ENCODE data around the gene ZAR1.
"Not testable (repeated sequence)": the region's sequence is repeated elsewhere in the genome, so short reads cannot be mapped to it uniquely, and the experiment has no call there.

Gene ZAR1, protein sequence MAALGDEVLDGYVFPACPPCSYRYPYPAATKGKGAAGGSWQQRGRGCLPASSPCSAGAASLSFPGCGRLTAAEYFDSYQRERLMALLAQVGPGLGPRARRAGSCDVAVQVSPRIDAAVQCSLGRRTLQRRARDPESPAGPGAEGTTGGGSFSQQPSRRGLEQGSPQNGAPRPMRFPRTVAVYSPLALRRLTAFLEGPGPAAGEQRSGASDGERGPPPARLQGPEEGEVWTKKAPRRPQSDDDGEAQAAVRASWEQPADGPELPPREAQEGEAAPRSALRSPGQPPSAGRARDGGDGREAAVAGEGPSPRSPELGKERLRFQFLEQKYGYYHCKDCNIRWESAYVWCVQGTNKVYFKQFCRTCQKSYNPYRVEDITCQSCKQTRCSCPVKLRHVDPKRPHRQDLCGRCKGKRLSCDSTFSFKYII

DNA sequence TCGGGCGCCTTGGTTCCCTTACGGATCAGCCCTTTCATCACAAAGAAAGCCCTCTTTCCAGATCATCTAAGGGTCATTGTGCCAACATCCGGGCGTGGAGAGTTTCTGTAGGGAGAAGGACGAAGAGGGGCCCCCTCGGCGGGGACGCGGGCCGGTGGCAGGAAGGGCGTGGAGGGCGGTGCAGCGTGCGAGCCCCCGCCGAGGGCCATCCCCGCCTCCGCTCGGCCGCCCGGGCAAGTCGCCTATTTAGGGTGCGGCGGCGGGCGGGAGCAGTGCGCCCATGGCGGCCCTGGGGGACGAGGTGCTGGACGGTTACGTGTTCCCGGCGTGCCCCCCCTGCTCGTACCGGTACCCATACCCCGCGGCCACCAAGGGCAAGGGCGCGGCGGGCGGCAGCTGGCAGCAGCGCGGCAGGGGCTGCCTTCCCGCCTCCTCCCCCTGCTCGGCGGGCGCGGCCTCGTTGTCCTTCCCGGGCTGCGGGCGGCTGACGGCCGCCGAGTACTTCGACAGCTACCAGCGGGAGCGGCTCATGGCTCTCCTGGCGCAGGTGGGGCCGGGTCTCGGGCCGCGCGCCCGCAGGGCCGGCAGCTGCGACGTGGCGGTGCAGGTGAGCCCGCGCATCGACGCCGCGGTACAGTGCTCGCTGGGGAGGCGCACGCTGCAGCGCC is at the start of gene ZAR1:
Gene ZAR1 (plus strand): TSS at position 241 of the 668 bp plus-strand sequence. CDS start 40 bp downstream, at position 281.
- no peak for DNase-seq (ENCODE audit: low read depth in 2 of 2)

DNA sequence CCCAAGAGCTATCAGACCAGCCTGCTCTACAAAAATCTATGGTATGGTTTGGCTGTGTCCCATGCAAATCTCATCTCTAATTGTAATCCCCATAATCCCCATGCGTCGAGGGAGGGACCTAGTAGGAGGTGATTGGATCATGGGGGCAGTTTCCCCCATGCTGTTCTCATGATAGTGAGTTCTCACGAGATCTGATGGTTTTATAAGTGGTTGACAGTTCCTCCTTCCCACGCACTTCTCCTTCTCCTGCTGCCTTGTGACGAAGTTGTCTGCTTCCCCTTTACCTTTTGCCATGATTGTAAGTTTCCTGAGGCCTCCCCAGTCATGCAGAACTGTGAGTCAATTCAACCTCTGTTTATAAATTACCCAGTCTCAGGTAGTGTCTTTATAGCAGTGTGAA is 49.1 kb upstream of the ZAR1 start:
- not testable (repeated sequence) for DNase-seq (ENCODE audit: low read depth in 2 of 2)

DNA sequence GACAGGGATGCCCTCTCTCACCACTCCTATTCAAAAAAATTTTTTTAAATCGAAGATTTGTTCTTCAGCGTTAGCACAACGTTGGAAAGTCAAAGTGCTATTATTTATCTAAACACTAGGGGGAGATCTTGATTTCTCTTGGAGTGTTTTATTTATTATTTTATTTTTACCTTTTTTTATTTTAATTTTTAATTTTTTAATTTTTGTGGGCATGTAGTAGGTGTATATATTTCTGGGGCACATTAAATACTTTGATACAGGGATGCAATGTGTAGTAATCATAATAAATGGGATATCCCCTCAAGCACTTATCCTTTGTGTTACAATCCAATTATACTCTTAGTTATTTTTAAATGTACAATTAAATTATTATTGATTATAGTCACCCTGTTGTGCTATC is 44.3 kb upstream of the ZAR1 start:
- no peak for DNase-seq (ENCODE audit: low read depth in 2 of 2)

DNA sequence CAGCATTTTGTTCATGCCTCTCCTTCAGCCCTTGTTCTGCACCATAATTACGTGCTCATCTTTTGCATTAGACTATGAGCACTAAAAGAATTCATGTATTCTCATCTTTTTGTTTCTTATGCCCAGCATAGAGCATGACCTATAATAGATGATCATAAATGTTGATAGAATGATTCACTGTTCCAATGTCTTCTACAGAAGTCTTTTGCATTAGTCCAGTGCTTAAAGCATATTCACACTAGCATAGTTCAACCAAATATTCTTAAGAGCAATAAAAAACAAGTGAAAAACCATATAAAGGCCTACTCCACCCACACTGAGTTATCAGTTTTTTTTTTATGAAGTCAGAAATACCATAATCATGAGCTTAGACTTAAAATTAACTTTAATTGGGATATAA is 43.4 kb upstream of the ZAR1 start:
- DNase-seq (ENCODE audit: low read depth in 2 of 2) = no peak

DNA sequence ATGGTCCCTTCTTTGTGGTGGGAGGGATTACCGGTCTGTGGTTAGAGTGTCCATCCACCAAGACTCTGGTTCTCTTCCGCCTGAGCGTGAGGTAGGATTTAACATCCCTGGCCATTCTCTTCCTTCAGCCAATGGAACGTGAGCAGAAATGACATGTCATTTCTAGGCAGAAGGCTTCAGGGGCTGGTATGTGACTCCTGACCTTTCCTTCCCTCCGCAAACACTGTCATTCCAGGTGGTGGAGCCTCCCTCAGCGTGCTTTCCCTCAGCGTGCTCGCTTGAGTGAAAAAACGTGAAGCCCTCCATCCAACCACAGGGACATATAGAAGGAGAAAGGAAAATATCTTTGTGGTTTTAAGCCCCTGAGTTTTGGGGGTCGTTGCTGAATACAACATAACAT is 40.9 kb upstream of the ZAR1 start:
- DNase-seq (ENCODE audit: low read depth in 2 of 2) = no peak

DNA sequence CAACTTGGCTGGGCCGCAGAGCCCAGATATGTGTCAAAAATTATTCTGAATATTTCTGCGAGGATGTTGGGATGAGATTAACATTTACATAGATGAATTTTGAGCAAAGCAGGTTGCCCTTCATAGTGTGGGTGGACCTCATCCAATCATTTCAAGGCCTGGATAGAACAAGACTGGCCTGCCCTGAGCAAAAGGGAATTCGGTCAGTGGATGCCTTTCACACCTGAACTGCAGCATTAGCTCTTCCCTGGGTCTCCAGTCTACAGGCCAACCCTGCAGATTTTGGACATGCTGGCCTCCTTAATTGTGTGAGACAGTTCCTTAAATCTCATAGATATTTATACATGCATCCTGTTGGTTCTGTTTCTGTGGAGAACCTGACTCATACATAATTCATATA is 39.3 kb upstream of the ZAR1 start:
- no peak for DNase-seq (ENCODE audit: low read depth in 2 of 2)

DNA sequence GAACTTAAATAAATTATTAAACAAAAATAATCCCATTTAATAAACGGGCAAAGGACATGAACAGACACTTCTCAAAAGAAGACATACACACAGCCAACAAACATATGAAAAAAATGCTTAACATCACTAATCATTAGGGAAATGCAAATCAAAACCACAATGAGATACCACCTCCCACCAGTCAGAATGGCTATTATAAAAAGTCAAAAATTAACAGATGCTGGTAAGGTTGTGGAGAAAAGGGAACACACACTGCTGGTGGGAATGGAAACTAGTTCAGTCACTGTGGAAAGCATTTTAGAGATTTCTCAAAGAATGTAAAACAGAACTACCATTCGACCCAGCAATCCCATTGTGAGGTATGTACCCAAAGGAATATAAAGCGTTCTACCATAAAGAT is 38.4 kb upstream of the ZAR1 start:
- not testable (repeated sequence) for DNase-seq (ENCODE audit: low read depth in 2 of 2)

DNA sequence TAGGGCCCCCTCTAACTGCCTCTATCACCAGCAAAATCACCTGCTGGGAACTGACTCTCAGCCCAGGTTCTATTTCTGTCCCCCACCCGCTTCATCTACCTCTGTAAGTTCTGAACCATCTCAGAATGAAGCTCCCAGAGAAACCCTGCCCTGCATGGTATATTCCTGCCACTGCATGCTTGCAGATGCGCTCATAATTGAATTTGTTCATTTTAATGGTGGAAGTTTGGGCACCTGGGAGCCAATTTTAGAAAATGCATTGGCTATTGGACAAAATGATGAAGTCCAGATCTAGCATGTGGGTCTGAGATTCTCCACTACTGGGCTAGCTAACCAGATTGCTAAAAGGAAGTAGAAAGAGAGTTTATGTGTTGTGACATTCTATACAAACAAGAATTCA is 35.5 kb upstream of the ZAR1 start:
- DNase-seq (ENCODE audit: low read depth in 2 of 2) = no peak

DNA sequence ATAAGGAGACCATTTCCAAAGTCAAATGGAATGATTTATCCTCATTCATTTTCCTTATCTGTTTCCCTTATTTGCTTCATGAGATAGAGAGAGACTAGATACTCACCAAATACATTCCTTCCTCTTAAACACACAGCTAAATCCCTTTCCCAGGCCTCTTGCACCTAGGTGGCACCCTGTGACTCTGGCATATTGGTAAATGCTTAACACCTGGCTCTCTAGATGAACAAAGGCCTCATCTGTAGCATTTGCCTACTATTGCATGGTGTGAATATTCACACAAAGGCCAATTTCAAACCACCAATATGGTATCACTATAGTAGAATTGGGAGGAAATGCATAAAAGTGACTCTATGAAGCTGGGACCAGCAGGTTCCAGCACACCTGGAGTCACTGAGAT is 29.1 kb upstream of the ZAR1 start:
- no peak for DNase-seq (ENCODE audit: low read depth in 2 of 2)

DNA sequence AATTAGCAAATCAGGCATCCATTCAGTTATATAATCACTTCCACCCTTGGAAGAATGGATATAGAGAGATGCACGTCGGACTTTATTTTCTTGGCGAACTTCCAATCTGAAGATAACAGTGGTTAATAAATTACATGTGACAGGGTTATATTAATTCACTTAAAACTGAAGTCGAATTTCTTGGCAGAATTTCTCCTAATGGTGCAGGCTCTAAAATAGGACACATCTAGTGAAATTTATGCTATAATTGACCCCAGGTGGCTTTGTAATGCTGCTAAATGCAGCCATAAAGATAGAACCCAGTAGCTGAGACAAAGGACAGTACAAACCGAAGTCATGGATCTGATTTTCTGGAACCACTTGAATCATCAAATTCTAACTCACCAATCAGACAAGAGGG is 27.7 kb upstream of the ZAR1 start:
- peak; percentile 48 to 52 for DNase-seq (ENCODE audit: low read depth in 2 of 2)

DNA sequence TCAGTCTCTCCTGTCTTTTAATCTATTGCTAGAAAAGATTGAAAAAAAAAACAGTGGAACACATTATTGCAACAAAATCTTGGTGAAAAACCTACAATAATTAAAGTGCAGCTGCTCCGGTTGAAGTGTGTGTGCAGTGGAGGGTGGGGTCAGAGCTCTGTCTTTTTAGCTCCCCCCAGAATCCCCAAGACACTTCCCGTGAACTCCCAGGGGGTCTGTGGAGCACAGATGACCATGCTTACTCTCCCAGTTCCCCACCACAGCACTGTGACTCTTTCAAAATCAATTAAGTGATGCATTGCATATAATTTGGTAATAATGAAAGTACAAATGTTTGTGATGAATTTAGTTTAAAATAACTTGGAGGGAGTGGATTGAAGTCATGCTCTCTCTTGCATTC is 22.6 kb upstream of the ZAR1 start:
- no peak for DNase-seq (ENCODE audit: low read depth in 2 of 2)

DNA sequence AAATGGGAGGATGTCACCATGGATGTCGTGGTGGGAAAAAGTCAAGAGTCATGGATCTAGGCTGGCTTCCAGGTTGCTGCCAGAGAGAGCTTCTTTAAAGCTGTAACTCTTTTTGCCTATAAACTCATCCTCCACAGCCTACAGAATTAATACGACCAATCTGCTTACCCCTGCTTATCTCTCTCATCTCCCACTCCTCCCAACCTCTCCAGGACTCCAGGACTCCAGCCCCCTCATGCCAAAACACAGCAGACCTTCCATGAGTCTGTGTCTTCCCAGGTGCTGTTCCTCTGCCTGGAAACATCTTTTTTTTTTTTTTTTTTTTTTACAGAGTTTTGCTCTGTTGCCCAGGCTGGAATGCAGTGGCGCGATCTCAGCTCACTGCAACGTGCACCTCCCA is 22.2 kb upstream of the ZAR1 start:
- no peak for DNase-seq (ENCODE audit: low read depth in 2 of 2)

DNA sequence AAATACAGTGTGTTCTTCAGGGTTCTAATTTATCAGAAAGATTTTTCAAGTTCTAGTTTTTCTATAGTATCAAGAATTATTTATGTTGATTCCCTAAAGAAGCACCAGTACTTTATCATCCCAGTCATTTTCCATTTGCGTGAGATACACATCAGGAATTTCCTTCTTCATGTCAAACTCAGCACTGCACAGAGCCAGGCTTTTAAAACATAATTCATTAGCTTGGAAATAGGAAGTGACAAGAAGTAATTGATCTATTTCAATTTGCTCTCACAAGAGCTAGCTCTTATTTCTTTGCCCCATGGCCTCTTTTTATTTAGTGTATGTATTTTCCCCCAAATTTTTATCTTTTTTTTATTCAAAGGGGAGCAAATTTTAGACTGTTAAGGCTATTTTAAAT is 19.9 kb upstream of the ZAR1 start:
- DNase-seq (ENCODE audit: low read depth in 2 of 2) = no peak

DNA sequence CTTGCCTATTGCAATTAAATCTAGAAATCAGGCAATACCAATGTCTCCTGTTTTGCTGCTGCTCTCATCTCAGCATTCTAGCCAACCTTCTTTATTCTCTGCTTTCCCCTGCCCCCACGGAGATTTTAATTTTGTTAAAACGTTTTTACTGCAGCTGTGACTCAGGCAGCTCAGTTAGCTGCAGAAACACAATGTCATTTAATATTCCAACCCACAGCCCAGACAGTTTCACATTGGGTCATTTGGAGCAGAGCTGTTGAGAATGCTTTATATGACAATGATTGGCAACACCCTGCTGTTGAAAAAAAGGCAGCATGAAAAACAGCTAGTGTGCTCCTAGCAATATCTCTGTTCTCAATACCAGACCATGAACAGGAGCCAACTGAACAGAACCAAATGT is 19.5 kb upstream of the ZAR1 start:
- no peak for DNase-seq (ENCODE audit: low read depth in 2 of 2)

DNA sequence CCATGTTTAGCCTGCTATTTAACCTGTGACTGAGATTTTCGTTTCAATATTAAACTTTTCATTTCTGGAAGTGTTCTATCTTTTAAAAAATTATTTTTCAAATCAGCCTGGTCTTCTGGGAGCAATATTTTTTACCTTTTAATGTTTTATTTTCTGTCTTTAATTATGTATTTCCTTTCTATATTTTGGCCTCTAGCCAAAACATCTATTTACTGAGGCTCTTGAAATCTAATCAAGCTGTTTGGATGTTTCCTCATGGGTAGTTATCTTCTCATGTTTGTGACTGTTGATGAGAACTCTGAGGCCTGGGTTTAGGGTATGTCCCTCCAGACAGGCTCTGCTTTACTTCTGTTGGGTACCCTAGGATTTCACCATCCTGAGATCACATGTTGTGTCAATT is 17.3 kb upstream of the ZAR1 start:
- no peak for DNase-seq (ENCODE audit: low read depth in 2 of 2)

DNA sequence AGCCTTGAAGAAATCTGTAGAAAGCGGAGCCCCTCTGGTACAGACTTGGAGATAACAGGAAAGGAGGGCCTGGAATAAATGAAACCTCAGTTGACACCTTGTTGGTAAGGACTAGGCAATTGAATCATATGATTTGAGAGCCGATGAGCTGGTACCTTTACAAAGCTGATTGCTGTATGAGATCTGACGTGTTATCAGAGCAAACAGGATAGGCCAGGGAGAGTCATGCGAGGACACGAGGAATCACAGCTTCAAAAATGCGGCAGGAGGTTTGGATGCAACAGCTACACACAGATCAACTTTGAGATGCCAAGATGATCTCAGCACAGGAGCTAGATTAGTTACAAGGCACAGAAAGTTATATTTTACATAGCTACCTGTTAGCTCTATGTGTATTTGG is 14.3 kb upstream of the ZAR1 start:
- no peak for DNase-seq (ENCODE audit: low read depth in 2 of 2)

DNA sequence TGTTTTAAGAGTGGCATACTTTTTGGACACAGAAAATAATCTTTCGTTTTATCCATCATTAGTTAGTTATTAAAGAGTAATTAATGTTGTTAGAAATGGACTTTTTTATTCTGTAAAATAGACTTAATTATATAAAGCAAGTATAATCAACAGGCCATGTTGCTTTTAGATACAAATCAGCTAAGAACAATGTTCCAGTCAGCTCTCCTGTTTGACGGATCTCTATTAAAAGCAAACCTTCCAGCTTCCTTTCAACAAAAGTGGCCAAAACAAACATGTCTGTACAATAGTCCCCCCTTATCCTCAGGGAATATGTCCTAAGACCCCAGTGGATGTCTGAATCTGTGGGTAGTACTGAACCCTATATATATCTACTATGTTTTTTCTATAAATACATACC is 11.8 kb upstream of the ZAR1 start:
- no peak for DNase-seq (ENCODE audit: low read depth in 2 of 2)

DNA sequence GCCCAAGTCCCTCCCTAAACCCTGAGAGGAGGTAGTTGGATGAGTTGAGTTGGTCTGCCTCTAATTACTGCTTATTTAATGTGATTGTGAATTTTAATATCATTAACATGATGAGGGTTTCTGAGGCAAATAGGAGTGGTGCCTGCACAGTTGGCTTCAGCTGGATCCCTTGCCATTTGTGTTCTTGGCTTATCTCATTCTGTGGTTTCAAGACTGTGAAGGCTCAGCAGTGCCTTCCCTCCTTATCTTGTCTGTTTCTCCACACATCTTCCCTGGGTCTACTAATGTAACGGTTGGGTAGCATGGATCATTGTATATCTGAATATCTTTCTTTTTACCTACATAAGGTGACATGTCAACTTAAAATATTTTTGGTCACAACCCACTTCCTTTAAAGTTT is 8.5 kb upstream of the ZAR1 start:
- DNase-seq (ENCODE audit: low read depth in 2 of 2) = no peak

DNA sequence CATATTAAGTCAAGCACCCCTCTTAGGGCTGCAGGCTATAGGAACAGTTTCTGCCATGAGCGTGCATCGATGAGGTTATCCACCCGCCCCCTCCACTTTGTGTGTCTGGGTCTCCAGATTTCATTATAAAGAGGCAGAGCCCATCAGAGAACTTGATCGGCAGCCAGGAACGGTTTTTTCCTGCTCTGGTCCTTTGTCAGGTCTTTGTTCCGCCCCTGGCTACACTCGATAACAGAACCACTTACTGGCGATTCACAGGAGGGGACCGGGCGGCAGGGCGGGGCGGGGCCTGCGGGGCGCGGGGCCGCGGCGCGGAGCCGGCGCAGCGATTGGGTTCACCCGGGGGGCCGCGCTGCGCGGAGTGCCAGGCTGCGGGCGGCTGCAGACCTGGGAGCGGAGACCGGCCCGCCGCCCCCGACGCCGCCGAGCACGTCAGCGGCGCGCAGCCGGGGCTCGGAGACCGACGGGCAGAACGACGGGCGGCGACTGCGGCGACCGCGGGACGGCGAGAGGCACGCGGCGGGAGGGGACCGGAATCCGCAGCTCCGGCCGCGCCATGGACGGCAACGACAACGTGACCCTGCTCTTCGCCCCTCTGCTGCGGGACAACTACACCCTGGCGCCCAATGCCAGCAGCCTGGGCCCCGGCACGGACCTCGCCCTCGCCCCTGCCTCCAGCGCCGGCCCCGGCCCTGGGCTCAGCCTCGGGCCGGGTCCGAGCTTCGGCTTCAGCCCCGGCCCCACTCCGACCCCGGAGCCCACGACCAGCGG is 6.9 kb upstream of the ZAR1 start, which contains the start of gene SLC10A4:
Gene SLC10A4 (plus strand): TSS at position 338 of the 771 bp plus-strand sequence. CDS start 219 bp downstream, at position 557.
- no peak for DNase-seq (ENCODE audit: low read depth in 2 of 2)

DNA sequence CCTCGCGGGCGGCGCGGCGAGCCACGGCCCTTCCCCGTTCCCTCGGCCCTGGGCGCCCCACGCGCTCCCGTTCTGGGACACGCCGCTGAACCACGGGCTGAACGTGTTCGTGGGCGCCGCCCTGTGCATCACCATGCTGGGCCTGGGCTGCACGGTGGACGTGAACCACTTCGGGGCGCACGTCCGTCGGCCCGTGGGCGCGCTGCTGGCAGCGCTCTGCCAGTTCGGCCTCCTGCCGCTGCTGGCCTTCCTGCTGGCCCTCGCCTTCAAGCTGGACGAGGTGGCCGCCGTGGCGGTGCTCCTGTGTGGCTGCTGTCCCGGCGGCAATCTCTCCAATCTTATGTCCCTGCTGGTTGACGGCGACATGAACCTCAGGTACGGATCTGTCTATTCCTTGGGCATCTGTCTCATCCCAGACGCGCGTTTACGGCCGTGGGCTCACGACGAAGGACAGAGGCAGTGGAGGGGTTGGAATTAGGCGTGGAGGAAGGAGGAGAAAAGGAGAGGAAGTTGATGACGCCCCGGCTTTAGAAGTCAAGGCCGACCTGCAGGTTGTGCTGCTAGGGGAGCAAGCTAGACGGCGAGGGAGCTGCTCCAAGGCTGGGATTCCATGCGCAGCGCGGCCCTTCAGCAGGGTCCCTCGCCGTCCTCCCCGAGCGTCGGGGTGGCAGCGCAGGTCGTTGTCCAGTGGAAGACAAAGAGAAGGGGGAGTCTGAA is 6.1 kb upstream of the ZAR1 start:
- DNase-seq (ENCODE audit: low read depth in 2 of 2) = no peak

DNA sequence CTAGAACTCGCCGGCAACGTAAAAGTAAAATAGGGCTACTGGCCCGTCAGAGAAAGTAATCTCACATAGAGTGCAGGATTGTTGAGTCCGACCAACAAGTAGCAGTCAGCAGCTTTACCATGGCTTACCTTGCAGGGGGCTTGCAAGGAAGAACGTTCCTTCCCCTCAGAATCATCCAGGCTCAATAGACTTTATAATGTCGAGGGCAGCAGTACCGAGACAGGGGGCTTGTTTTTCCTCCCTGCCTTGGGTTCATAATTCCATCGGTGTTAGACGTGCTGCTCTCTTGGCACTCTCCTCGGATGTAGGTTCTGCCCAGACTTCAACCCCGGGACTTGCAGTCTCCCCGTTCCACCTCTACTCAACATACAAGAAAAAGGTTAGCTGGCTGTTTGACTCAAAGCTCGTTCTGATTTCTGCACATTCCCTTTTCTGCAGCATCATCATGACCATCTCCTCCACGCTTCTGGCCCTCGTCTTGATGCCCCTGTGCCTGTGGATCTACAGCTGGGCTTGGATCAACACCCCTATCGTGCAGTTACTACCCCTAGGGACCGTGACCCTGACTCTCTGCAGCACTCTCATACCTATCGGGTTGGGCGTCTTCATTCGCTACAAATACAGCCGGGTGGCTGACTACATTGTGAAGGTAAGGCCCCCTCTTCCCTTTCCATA is 5.4 kb upstream of the ZAR1 start:
- no peak for DNase-seq (ENCODE audit: low read depth in 2 of 2)

DNA sequence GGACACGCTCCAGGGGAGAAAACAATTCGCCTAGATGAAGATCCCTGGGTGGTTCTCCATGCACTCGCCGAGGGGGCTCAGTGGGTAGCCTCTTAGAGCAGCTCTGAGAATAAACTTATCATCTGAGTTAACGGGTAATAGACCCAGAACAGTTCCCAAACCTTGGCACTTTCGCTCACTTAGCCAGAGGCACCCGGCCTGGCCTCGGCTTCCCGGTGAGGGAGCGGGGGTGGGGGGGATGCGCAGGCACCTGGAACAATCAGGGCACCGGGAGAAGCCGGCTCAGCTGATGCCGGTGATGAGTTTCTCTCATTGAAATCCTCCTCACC is 405 bp upstream of the ZAR1 start:
- no peak for DNase-seq (ENCODE audit: low read depth in 2 of 2)
